SK-N-SH (cell line): ENCODE results near the gene ZNF20. TPM values are rescaled to one million over a fixed set of nuclear protein-coding genes. Genes with fewer than 3 reads are reported as not detected.

Experiments
- CTCF ChIA-PET: fragments of 300-600, 350-600 bp; formaldehyde crosslinking; extraction: SDS; loops from one replicate; lab custom pipeline; 2021; lab: Yijun Ruan, JAX
- POLR2A ChIA-PET: fragments of 350-600 bp; sonication (Branson Sonifier 250); formaldehyde crosslinking; extraction: SDS; loops from one replicate; lab custom pipeline; 2020; ENCODE audit warnings: antibody characterized with exemption, inconsistent platforms; lab: Yijun Ruan, JAX
- DNase-seq: peaks from one replicate; pipeline ENCODE4 v3.0.0; 2012
- H2AFZ ChIP-seq: fragments of 200-600 bp; sonication (generic); 2 replicates; pipeline ENCODE4 v1.8.1; 2016; ENCODE audit warnings: antibody characterized with exemption, mild to moderate bottlenecking, low read depth
- H3F3A ChIP-seq: fragments of 200-600 bp; sonication (generic); replicated peaks from 2 replicates; pipeline ENCODE3; 2016; ENCODE audit warnings: antibody characterized with exemption, mild to moderate bottlenecking; ENCODE audit not compliant: insufficient read depth
- H3K27ac ChIP-seq, 2 experiments: fragments of 200-500 bp in 1 of 2; fragments of 200-600 bp in 1 of 2; sonication (Bioruptor generic) in 1 of 2; sonication (generic), shearing (Covaris generic) in 1 of 2; 2 replicates each; pipeline versions ENCODE4 v1.5.1 to v1.6.1; 2014 to 2016; ENCODE audit warnings: low read depth in 2 of 2, inconsistent platforms in 1 of 2, low read length in 1 of 2, mild to moderate bottlenecking in 1 of 2, mixed read lengths in 1 of 2
- H3K27me3 ChIP-seq: fragments of 200-600 bp; sonication (generic), shearing (Covaris generic); 2 replicates; pipeline ENCODE4 v1.6.1; 2016; ENCODE audit warnings: mixed run types; ENCODE audit not compliant: insufficient read depth
- H3K36me3 ChIP-seq, 2 experiments: fragments of 200-500 bp in 1 of 2; fragments of 200-600 bp in 1 of 2; sonication (Bioruptor generic) in 1 of 2; sonication (generic) in 1 of 2; replicated peaks in 1 of 2; 2 replicates each; pipeline versions ENCODE3 to v1.5.1; 2014 to 2016; ENCODE audit warnings: low read length in 1 of 2, mild to moderate bottlenecking in 1 of 2; ENCODE audit not compliant: insufficient read depth in 2 of 2, control insufficient read depth in 1 of 2
- H3K4me1 ChIP-seq, 2 experiments: fragments of 200-500 bp in 1 of 2; fragments of 200-600 bp in 1 of 2; sonication (Bioruptor generic) in 1 of 2; sonication (generic), shearing (Covaris generic) in 1 of 2; 2 replicates each; pipeline versions ENCODE4 v1.5.1 to v1.6.1; 2014 to 2016; ENCODE audit warnings: low read depth in 1 of 2, low read length in 1 of 2, mixed run types in 1 of 2; ENCODE audit not compliant: insufficient read depth in 2 of 2, control insufficient read depth in 1 of 2
- H3K4me2 ChIP-seq: fragments of 200-600 bp; sonication (generic), shearing (Covaris generic); 2 replicates; pipeline ENCODE4 v1.6.1; 2017; ENCODE audit warnings: mixed run types
- H3K4me3 ChIP-seq, 2 experiments: fragments of 200-500 bp in 1 of 2; fragments of 200-600 bp in 1 of 2; sonication (Bioruptor generic) in 1 of 2; sonication (generic), shearing (Covaris generic) in 1 of 2; 2 replicates each; pipeline versions ENCODE4 v1.5.1 to v1.8.1; 2014 to 2016; ENCODE audit warnings: low read depth in 2 of 2, inconsistent platforms in 1 of 2, low read length in 1 of 2, mild to moderate bottlenecking in 1 of 2, mixed read lengths in 1 of 2, moderate library complexity in 1 of 2
- H3K79me2 ChIP-seq: fragments of 200-600 bp; sonication (generic); 2 replicates; pipeline ENCODE4 v1.8.1; 2017; ENCODE audit warnings: mild to moderate bottlenecking; ENCODE audit not compliant: insufficient read depth
- H3K9ac ChIP-seq: fragments of 200-600 bp; sonication (generic); 2 replicates; pipeline ENCODE4 v1.6.1; 2017; ENCODE audit warnings: mixed run types
- H3K9me2 ChIP-seq: fragments of 200-600 bp; sonication (generic); 2 replicates; pipeline ENCODE4 v1.6.1; 2017; ENCODE audit warnings: mixed run types
- H3K9me3 ChIP-seq: fragments of 200-600 bp; sonication (generic); 2 replicates; pipeline ENCODE4 v1.6.1; 2017; ENCODE audit warnings: mixed run types, mild to moderate bottlenecking, moderate library complexity
- H4K20me1 ChIP-seq: fragments of 200-600 bp; sonication (generic); 2 replicates; pipeline ENCODE4 v1.6.1; 2017; ENCODE audit warnings: mild to moderate bottlenecking, mixed run types; ENCODE audit not compliant: insufficient read depth
- CHD2 ChIP-seq: fragments of 150-350 bp; IDR thresholded peaks from 2 replicates; pipeline ENCODE4 v1.6.1; 2018; ENCODE audit warnings: low read length; ENCODE audit not compliant: partially characterized antibody
- ELF1 ChIP-seq: IDR thresholded peaks from 2 replicates; pipeline ENCODE4 v1.4.0; 2012
- EZH2phosphoT487 ChIP-seq: fragments of 200-600 bp; sonication (generic); IDR thresholded peaks from 2 replicates; pipeline ENCODE4 v1.6.1; 2017; ENCODE audit warnings: low read depth, mixed run types, mild to moderate bottlenecking, antibody characterized with exemption, moderate library complexity, borderline replicate concordance
- GABPA ChIP-seq: IDR thresholded peaks from 2 replicates; pipeline ENCODE4 v1.4.0; 2012; ENCODE audit warnings: low read depth, mild to moderate bottlenecking
- GATA2 ChIP-seq: sonication (generic); formaldehyde crosslinking; IDR thresholded peaks from 2 replicates; pipeline ENCODE4 v1.5.0; 2020; ENCODE audit warnings: mild to moderate bottlenecking, missing genetic modification reagents
- JUND ChIP-seq: IDR thresholded peaks from 2 replicates; pipeline ENCODE4 v1.4.0; 2012
- NFIC ChIP-seq: IDR thresholded peaks from 2 replicates; pipeline ENCODE4 v1.4.0; 2012; ENCODE audit warnings: borderline replicate concordance
- NRF1 ChIP-seq: IDR thresholded peaks from 2 replicates; pipeline ENCODE4 v1.6.1; 2012; ENCODE audit warnings: low read depth, mild to moderate bottlenecking, low read length
- POLR2AphosphoS5 ChIP-seq: IDR thresholded peaks from 2 replicates; pipeline ENCODE4 v1.6.1; 2012; ENCODE audit warnings: low read depth, low read length
- RAD21 ChIP-seq: IDR thresholded peaks from 2 replicates; pipeline ENCODE4 v1.6.1; 2012; ENCODE audit warnings: mild to moderate bottlenecking, low read length
- RCOR1 ChIP-seq: fragments of 150-350 bp; IDR thresholded peaks from 2 replicates; pipeline ENCODE4 v1.6.1; 2017; ENCODE audit warnings: antibody characterized with exemption, low read length
- RFX5 ChIP-seq: IDR thresholded peaks from 2 replicates; pipeline ENCODE4 v1.6.1; 2012; ENCODE audit warnings: mild to moderate bottlenecking, improper control_type of control experiment, low read length
- SIN3A ChIP-seq: IDR thresholded peaks from 2 replicates; pipeline ENCODE4 v1.6.1; 2012; ENCODE audit warnings: low read depth, mild to moderate bottlenecking, low read length, moderate library complexity, borderline replicate concordance
- SMC3 ChIP-seq: IDR thresholded peaks from 2 replicates; pipeline ENCODE4 v1.6.1; 2012; ENCODE audit warnings: low read depth, low read length, improper control_type of control experiment
- TAF1 ChIP-seq: IDR thresholded peaks from 2 replicates; pipeline ENCODE4 v1.6.1; 2012; ENCODE audit warnings: low read depth, mild to moderate bottlenecking, low read length, moderate library complexity, borderline replicate concordance
- TCF12 ChIP-seq: IDR thresholded peaks from 2 replicates; pipeline ENCODE4 v1.4.0; 2012
- TEAD4 ChIP-seq: IDR thresholded peaks from 2 replicates; pipeline ENCODE4 v1.4.0; 2012; ENCODE audit warnings: mild to moderate bottlenecking, borderline replicate concordance; ENCODE audit not compliant: insufficient read depth
- WGBS: methylation state at CpG from one replicate; pipeline ENCODE4 v1.1.6; 2017; ENCODE audit warnings: low lambda C conversion rate; 5-methylcytosine and 5-hydroxymethylcytosine counted together
- polyA plus RNA-seq, 3 experiments: library from polyadenylated mRNA; depleted of rRNA; stranded (reverse); fragments of >200 nt; gene quantifications; 2 replicates each; pipeline ENCODE4 v1.2.3, GENCODE V29; 2012
- TF ChIP-seq, protein P1 (sequence below): fragments of 150-350 bp; IDR thresholded peaks from 2 replicates; pipeline ENCODE4 v1.6.1; 2016; ENCODE audit warnings: mild to moderate bottlenecking, low read depth, low read length
- TF ChIP-seq, protein P2 (sequence below): IDR thresholded peaks from 2 replicates; pipeline ENCODE4 v1.6.1; 2012; ENCODE audit warnings: mild to moderate bottlenecking, low read depth, low read length, moderate library complexity
- TF ChIP-seq, protein P3 (sequence below): IDR thresholded peaks from 2 replicates; pipeline ENCODE4 v1.4.0; 2012; ENCODE audit warnings: low read depth, borderline replicate concordance
- TF ChIP-seq, protein P4 (sequence below): IDR thresholded peaks from 2 replicates; pipeline ENCODE4 v1.4.0; 2012; ENCODE audit warnings: low read depth

ZNF20 gene
- polyA plus RNA-seq, 1 of the 3 experiments (the other 2 are of a cell fraction) = 1.8 TPM

DNA sequence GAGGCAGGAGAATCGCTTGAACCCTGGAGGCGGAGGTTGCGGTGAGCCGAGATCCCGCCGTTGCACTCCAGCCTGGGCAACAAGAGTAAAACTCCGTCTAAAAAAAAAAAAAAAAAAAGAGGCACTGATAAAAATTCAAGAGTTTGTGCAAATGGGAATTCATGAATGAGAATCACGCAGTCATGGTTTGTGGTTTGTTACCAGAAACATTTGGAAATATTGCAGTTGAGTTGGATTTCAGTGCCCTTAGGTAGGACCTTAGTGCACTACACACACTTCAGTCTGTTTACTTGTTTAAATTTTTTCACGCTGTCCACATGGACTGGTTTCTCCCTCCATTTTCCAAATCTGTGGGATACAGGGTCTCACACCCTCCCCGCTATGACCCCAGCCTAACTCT, 47.2 kb downstream of the ZNF20 start:
- CTCF ChIA-PET = no interaction called here
- Histone ChIP-seq H3K9me2 (no peaks in the 10 kb centered on the region), H3K79me2 (no peaks in the 10 kb centered on the region), H3K4me1 (no peaks in the 10 kb centered on the region), H3K4me2 (no peak overlapping the region), H2AFZ (no peak overlapping the region), H3K4me3 (no peak overlapping the region), H4K20me1 (no peaks in the 10 kb centered on the region), H3K9ac (no peak overlapping the region)
- TF ChIP-seq RFX5 (no peak), SMC3 (no peak), NRF1 (no peak), TEAD4 (no peak), TCF12 (no peak), RAD21 (no peak), RCOR1 (no peak), TAF1 (no peak), NFIC (no peak), EZH2phosphoT487 (no peak)
- TF ChIP-seq, protein P1, sequence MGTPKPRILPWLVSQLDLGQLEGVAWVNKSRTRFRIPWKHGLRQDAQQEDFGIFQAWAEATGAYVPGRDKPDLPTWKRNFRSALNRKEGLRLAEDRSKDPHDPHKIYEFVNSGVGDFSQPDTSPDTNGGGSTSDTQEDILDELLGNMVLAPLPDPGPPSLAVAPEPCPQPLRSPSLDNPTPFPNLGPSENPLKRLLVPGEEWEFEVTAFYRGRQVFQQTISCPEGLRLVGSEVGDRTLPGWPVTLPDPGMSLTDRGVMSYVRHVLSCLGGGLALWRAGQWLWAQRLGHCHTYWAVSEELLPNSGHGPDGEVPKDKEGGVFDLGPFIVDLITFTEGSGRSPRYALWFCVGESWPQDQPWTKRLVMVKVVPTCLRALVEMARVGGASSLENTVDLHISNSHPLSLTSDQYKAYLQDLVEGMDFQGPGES = no peak
- TF ChIP-seq, protein P2, sequence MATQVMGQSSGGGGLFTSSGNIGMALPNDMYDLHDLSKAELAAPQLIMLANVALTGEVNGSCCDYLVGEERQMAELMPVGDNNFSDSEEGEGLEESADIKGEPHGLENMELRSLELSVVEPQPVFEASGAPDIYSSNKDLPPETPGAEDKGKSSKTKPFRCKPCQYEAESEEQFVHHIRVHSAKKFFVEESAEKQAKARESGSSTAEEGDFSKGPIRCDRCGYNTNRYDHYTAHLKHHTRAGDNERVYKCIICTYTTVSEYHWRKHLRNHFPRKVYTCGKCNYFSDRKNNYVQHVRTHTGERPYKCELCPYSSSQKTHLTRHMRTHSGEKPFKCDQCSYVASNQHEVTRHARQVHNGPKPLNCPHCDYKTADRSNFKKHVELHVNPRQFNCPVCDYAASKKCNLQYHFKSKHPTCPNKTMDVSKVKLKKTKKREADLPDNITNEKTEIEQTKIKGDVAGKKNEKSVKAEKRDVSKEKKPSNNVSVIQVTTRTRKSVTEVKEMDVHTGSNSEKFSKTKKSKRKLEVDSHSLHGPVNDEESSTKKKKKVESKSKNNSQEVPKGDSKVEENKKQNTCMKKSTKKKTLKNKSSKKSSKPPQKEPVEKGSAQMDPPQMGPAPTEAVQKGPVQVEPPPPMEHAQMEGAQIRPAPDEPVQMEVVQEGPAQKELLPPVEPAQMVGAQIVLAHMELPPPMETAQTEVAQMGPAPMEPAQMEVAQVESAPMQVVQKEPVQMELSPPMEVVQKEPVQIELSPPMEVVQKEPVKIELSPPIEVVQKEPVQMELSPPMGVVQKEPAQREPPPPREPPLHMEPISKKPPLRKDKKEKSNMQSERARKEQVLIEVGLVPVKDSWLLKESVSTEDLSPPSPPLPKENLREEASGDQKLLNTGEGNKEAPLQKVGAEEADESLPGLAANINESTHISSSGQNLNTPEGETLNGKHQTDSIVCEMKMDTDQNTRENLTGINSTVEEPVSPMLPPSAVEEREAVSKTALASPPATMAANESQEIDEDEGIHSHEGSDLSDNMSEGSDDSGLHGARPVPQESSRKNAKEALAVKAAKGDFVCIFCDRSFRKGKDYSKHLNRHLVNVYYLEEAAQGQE = no peak
- TF ChIP-seq, all 33 proteins: peak for 0
- no peak overlapping the region for H3K27ac ChIP-seq
- no peaks in the 10 kb centered on the region for H3K36me3 ChIP-seq
- POLR2A ChIA-PET = no interaction called here
- H3F3A ChIP-seq = no peaks in the 10 kb centered on the region
- no peaks in the 10 kb centered on the region for H3K9me3 ChIP-seq
- 79% methylated on average over 10 of the region's 10 CpGs for WGBS
- H3K27me3 ChIP-seq = no peaks in the 10 kb centered on the region
- DNase-seq = no peak

DNA sequence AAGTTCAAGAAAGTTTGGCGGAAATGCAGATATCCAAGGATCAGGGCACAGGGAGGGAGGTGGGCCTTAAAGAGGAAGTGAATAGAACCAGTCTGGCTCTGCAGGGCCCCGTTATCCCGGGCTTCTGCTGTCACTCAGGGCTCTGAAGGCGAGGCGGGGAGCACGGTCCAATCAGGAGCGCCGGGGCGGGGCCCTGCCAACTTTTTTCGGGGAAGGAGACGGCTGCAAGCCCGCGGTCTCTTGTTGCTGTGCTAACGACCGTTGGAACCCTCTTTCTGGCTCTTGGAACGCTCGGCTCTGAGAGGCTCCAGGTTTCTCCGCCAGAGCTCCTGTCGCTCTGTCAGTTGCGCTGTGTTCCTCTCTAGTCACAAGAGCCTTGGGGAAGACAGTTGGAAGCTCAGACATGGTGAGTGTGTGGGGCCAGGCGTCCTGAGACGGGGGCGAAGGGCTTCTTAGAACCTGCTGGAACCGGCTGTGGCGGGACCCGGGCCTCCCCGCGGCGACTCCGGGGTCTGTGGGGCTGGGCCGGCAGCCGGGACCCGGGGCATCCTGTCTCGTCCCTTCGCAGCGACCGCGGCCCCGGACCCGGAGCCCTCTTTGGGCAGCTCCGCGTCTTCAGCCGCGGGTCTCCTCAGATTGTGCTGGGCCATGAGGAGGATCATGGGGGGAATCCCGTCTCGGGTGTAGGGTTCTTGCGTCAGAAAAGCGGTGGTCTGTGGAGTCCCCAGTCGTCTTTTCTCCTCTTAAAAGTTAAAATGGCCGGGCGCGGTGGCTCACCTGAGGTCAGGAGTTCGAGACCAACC, 47.9 kb downstream of the ZNF20 start:
- no peaks in the 10 kb centered on the region for H3K27me3 ChIP-seq
- H3K9me3 ChIP-seq = no peaks in the 10 kb centered on the region
- WGBS = 65% methylated on average over 25 of the region's 53 CpGs
- no peak overlapping the region for H3K9ac ChIP-seq
- no peak overlapping the region for H2AFZ ChIP-seq
- no peaks in the 10 kb centered on the region for H4K20me1 ChIP-seq
- ChIA-PET CTCF (interaction anchor here (0.8 kb wide), 1 partner anchor 33 kb away, joined by 3 read pairs; no protein-coding TSS in a partner anchor), POLR2A (no interaction called here)
- H3K4me1 ChIP-seq = no peaks in the 10 kb centered on the region
- no peak for DNase-seq
- H3K9me2 ChIP-seq = no peaks in the 10 kb centered on the region
- H3K79me2 ChIP-seq = no peaks in the 10 kb centered on the region
- H3F3A ChIP-seq = no peaks in the 10 kb centered on the region
- no peak overlapping the region for H3K4me2 ChIP-seq
- H3K27ac ChIP-seq = no peak overlapping the region
- H3K36me3 ChIP-seq = no peaks in the 10 kb centered on the region
- H3K4me3 ChIP-seq = no peak overlapping the region
- TF ChIP-seq RCOR1 (no peak), EZH2phosphoT487 (no peak), TEAD4 (no peak), JUND (no peak), GATA2 (no peak), SMC3 (no peak), GABPA (no peak), POLR2AphosphoS5 (no peak), CHD2 (no peak), RFX5 (no peak), ELF1 (no peak), SIN3A (no peak), RAD21 (no peak)
- TF ChIP-seq, protein P3, sequence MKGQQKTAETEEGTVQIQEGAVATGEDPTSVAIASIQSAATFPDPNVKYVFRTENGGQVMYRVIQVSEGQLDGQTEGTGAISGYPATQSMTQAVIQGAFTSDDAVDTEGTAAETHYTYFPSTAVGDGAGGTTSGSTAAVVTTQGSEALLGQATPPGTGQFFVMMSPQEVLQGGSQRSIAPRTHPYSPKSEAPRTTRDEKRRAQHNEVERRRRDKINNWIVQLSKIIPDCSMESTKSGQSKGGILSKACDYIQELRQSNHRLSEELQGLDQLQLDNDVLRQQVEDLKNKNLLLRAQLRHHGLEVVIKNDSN = no peak
- TF ChIP-seq, protein P4, sequence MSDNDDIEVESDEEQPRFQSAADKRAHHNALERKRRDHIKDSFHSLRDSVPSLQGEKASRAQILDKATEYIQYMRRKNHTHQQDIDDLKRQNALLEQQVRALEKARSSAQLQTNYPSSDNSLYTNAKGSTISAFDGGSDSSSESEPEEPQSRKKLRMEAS = no peak
